ENCODE results near the gene TBX4. TPM values are rescaled to one million over a fixed set of nuclear protein-coding genes. Genes with fewer than 3 reads are reported as not detected.

TBX4 gene
- total and polyA plus RNA-seq, 2 of the 13 experiments (the other 11 are each of a cell fraction or from before 2014, with no cell fraction given): 0.11 to 1.1 TPM

GRCh38 chr17:61416540-61417363 is 35.5 kb upstream of the TBX4 start (continued):
- TF ChIP-seq FOXM1 (CRISPR knock-in tag; IDR thresholded peaks at IDR 0.05) (no peak), ZBTB14 (CRISPR knock-in tag; IDR thresholded peaks at IDR 0.05) (no peak), UBTF (CRISPR knock-in tag; IDR thresholded peaks at IDR 0.05) (peak; percentile 86), ZNF563 (CRISPR knock-in tag; IDR thresholded peaks at IDR 0.05) (peak; percentile 19; the same call in 1 of the 2 replicates), ZBTB4 (CRISPR knock-in tag; IDR thresholded peaks at IDR 0.05; ENCODE audit: borderline replicate concordance) (peak; percentile 75; the same call in 1 of the 2 replicates), TBP (CRISPR knock-in tag; IDR thresholded peaks at IDR 0.05) (no peak; the same call in 1 of the 2 replicates), KDM3A (CRISPR knock-in tag; IDR thresholded peaks at IDR 0.05; ENCODE audit: low read depth) (peak; percentile 45; the same call in 1 of the 2 replicates), ZNF383 (CRISPR knock-in tag; IDR thresholded peaks at IDR 0.05; ENCODE audit: borderline replicate concordance) (peak; percentile 68; the same call in 1 of the 2 replicates), REL (CRISPR knock-in tag; conservative IDR thresholded peaks at IDR 0.05) (no peak), KMT2B (CRISPR knock-in tag; IDR thresholded peaks at IDR 0.05) (no peak), MYC (CRISPR knock-in tag; IDR thresholded peaks at IDR 0.05; ENCODE audit: borderline replicate concordance) (peak; percentile 49; the same call in 1 of the 2 replicates), ETV5 (CRISPR knock-in tag; IDR thresholded peaks at IDR 0.05; ENCODE audit: borderline replicate concordance) (peak; percentile 43; the same call in 1 of the 2 replicates), XRCC5 (optimal IDR thresholded peaks at IDR 0.05; ENCODE audit: low read length) (peak; percentile 97), SATB2 (CRISPR knock-in tag; IDR thresholded peaks at IDR 0.05) (no peak), ATF6 (CRISPR knock-in tag; conservative IDR thresholded peaks at IDR 0.05) (no peak), TBX2 (CRISPR knock-in tag; IDR thresholded peaks at IDR 0.05; ENCODE audit: borderline replicate concordance) (peak; percentile 49; the same call in 1 of the 2 replicates), PREB (CRISPR knock-in tag; IDR thresholded peaks at IDR 0.05) (0 out of 2 replicates have a peak, but pooled peaks have one; percentile 31)

Measured in HepG2 (cell line).